NCI-H1436 treated with DMSO at 0.1 percent for 48 hours (cell line): Measurements from ENCODE around the gene PALLD.

ENCODE experiments used
- DNase-seq: peaks from one replicate; lab custom pipeline; 2025; lab: John Stamatoyannopoulos, UW

The PALLD gene

DNA sequence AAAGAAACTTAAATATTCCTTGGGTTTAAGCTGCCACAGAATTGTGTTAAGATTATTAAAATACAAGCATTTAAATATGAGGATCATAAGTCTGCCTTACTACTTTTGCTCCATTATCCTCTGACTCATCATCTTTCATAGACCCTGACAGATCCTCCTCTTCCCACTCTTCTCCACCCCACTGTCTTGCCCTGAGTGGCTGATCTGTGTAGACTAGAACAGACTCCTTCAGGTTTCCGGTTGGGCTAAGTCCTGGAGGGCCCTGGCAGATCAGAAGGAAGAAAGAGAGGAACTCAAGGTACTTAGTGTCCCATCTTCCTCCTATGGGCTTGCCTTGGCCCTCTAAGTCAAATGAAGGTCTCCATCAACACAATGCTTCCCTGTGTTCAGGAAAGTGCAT, 30.7 kb downstream of the PALLD start:
- no peak for DNase-seq

GRCh38 chr4:168528131-168528949, 31.5 kb downstream of the PALLD start:
- no peak for DNase-seq

DNA sequence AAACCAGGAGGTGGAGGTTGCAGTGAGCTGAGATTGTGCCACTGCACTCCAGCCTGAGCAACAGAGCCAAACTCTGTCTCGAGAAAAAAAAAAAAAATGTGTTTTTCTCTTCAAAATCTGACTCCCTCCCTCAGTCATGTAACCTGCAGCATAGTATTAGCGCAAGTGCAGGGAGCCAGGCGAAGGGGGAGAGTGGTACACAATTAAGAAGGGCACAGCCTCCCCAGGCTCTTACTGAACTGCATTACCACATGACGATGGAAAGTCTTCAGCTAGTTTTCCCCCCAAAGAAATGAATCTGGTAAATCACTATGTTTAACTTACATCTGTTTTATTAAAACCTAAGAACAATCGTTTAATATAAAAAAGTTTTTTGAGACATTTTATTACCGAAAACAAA, 32.4 kb downstream of the PALLD start:
- no peak for DNase-seq

GRCh38 chr4:168531305-168531704, 34.5 kb downstream of the PALLD start:
- DNase-seq = no peak

GRCh38 chr4:168534535-168534934, 37.7 kb downstream of the PALLD start:
- no peak for DNase-seq

- no peak for DNase-seq
These were observed 38.8 kb downstream of the PALLD start for GRCh38 chr4:168535689-168536088.

- no peak for DNase-seq
These were observed 39.6 kb downstream of the PALLD start for GRCh38 chr4:168536448-168536847.

- DNase-seq = no peak
These were observed 40.2 kb downstream of the PALLD start for GRCh38 chr4:168537086-168537485.

DNA sequence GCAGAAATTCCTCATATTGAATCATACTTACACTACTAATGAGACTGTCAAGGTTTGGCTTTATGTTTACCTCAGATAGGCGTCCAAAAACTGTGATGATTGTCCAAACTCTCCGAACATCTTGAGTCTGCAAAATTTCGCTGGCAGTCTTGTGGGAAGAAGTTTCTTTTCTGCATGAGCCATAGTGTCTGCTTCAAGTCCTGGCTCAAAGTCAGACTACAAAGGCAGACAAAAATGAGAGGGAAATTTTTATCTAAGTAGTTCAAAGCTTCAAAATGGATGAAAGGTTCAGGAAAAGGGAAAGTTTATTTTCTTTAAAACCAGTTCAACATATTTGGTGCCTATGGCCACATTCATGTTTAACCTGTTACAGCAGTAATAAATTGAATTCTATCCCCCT, 40.7 kb downstream of the PALLD start:
- DNase-seq = no peak

- DNase-seq = no peak
These were observed 41.8 kb downstream of the PALLD start for GRCh38 chr4:168538632-168539031.

DNA sequence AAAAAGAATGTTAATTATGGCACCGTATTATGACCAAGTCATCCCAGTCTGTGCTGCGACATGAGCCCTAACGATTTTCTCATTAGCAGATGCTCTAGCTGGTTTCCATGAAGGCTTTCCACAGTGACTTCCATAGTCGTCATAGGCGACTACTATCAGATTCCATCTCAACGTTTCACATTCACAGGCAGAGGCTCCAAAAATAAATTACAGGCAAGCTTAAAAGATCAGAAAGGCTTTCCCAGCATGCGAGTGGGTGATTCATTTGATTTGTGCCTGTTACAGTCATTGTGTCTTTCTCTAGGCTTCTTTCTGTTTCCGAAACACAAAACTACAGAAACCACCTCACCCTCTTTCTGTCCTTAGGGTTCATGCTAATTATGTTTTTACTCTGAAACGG, 43.2 kb downstream of the PALLD start:
- DNase-seq = no peak

GRCh38 chr4:168540503-168541265, 43.8 kb downstream of the PALLD start:
- no peak for DNase-seq

- no peak for DNase-seq
These were observed 44.6 kb downstream of the PALLD start for GRCh38 chr4:168541266-168541953.

DNA sequence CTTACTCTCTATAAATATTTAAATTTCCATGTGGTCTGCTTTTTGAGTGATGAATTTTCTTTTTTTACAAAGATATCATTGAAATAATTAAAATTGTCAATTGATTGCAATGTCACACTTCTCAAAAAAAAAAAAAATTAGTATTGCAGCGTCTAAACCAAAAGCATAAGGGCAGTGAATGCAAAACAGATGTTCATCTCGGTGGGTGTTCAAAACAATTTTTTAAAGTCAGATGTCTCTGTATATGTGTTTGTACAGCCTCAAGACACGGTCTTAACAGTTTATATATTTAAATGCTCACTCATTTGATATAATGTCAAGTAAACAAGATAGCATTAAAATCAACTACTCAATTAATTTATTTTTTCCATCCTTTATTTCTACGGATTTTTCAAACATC, 52.3 kb downstream of the PALLD start:
- no peak for DNase-seq

GRCh38 chr4:168550064-168550766, 53.4 kb downstream of the PALLD start:
- no peak for DNase-seq

DNA sequence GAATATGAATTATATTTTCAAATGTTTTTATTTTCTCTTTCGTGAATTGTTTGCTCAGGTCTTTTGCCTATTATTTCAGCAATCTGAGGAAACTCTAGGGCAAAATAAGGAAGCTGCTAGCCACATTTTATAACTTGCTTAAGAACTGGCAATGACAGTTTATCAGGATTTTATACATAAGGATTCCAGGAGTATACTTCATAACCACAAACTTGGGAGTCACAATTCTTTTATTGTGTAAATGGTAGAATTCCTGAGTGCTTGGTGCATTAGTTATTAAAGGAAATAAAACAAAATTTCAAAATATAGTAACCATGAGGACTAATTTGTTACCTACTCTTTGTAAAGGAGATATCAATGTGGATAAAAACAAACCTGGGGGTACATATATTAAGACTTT, 54.4 kb downstream of the PALLD start:
- no peak for DNase-seq

DNA sequence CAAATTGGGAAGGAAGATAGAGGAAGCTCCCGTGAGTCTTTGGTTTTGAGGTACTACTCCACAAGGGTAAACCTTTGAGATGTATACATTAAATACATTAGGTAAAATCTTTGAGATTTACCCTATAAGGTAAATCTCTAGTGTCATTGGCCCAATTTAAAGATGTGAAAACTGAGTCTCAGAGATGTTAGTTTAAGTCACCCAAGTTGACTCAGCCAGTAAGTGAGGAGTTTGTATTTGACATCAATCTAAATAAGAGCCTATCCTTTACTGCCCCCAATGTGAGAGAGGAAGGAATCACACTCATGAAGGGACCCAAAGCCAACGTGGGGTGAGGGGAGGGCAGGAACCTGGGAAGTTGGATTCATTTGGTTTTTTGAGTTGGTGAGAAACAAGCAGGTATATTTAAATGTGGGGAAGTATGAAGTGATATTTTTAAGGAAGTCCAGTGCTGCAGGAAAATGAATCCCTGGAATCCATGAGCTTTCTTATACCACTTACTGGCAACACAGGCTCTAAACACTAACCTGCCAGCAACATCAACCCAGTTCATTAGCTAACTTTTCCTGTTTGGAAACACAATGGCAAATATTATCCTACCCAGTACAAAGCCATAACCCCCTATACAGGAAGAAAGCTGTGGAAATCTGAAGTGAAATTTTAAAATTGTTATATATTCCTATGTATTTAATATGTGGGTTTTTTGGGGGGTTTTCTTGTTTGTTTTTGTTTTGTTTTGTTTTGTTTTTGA, 55.3 kb downstream of the PALLD start:
- no peak for DNase-seq

- no peak for DNase-seq
These were observed 57.0 kb downstream of the PALLD start for GRCh38 chr4:168553714-168554370.

DNA sequence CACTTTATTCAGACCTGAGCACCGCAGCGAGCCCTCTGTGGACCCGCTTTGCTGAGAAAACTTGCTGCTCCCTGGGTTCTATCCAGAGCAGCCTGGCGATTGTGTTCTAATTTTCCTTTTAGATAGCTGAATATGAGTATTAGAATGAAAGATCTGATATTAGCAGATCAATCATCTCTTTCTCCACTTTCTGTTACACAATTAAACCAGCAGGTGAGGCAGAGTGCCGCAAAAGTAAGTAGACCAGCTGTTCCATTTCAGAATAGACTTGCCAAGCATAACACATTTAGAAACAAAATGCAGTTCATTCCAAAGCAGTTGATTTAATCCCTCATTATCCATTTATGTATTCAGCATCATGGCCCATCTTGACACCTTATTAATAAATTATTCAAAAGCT, 58.6 kb downstream of the PALLD start:
- no peak for DNase-seq

- DNase-seq = no peak
These were observed 60.8 kb downstream of the PALLD start for GRCh38 chr4:168557658-168558057.

DNA sequence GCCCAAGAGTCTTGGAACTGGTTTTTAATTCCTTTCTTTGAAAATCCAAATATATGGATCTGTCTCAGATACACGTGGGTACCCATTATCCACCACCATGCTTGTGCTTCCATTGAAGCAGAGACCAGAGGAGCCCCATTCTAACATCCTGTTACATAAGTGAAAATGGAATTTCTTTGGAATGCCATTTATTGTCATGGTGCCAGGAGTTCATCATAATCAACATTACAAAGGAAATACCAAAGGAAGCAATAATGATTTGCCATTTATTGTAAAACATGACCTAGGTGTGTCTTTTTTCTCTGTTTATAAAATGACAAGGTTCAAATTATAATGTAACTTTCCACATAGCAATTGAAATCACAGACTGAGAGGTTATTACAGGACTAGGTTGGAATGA, 61.7 kb downstream of the PALLD start:
- no peak for DNase-seq
